H1 (cell line): ENCODE results near the gene KEL. TPM values are rescaled to one million over a fixed set of nuclear protein-coding genes. Genes with fewer than 3 reads are reported as not detected.

Experiments
- BCL11A ChIP-seq, 2 experiments: IDR thresholded peaks; one replicate each; pipeline ENCODE4 v1.6.1; 2011; ENCODE audit warnings: low read depth in 2 of 2, low read length in 2 of 2, mild to moderate bottlenecking in 2 of 2
- CBX5 ChIP-seq: fragments of 300-800, 300-1000 bp; sonication (generic); IDR thresholded peaks from 2 replicates; pipeline ENCODE4 v1.7.1; 2016; ENCODE audit warnings: antibody characterized with exemption, low read length, low read depth
- CHD7 ChIP-seq: fragments of 300-600 bp; sonication (generic); IDR thresholded peaks from 2 replicates; pipeline ENCODE4 v1.7.1; 2012; ENCODE audit warnings: low read length, moderate library complexity, mild to moderate bottlenecking, inconsistent platforms; ENCODE audit not compliant: insufficient replicate concordance
- HDAC6 ChIP-seq: IDR thresholded peaks from one replicate; pipeline ENCODE4 v1.7.1; 2012; ENCODE audit warnings: low read depth, mild to moderate bottlenecking, inconsistent platforms, low read length, moderate library complexity
- KDM1A ChIP-seq: fragments of 200-600, 300-600 bp; sonication (generic); IDR thresholded peaks from 2 replicates; pipeline ENCODE4 v1.7.1; 2016; ENCODE audit warnings: mild to moderate bottlenecking, low read length, borderline replicate concordance
- KDM4A ChIP-seq: IDR thresholded peaks from one replicate; pipeline ENCODE4 v1.7.1; 2012; ENCODE audit warnings: low read depth, mild to moderate bottlenecking, moderate library complexity, low read length, inconsistent platforms; ENCODE audit not compliant: severe bottlenecking
- NRF1 ChIP-seq: IDR thresholded peaks from 2 replicates; pipeline ENCODE4 v1.6.1; 2011; ENCODE audit warnings: mild to moderate bottlenecking, low read depth, low read length, improper control_type of control experiment
- RXRA ChIP-seq: IDR thresholded peaks from 2 replicates; pipeline ENCODE4 v1.6.1; 2011; ENCODE audit warnings: low read depth, mild to moderate bottlenecking, low read length, moderate library complexity; ENCODE audit not compliant: insufficient read depth
- polyA plus RNA-seq, 7 experiments: library from polyadenylated mRNA; depleted of rRNA in 3 of 7; stranded (reverse) in 5 of 7; unstranded in 2 of 7; fragments of >200 nt in 5 of 7; fragments of 200-250 nt in 2 of 7; gene quantifications; 1 replicate in 5 of 7; 2 replicates in 1 of 7; 4 replicates in 1 of 7; pipeline versions ENCODE4 v1.2.1 to v1.2.3, GENCODE V29; 2011 to 2013; ENCODE audit warnings: missing spikeins in 2 of 7, mixed read lengths in 2 of 7
- total RNA-seq: library from RNA; stranded (reverse); fragmentation: NEBNext Ultra II Directional; extraction: Animal tissue kit (Norgen Biotek cat#: 25700); gene quantifications from 2 replicates; pipeline ENCODE4 v1.2.1, GENCODE V29; 2021

Gene KEL
- total and polyA plus RNA-seq, 2 of the 8 experiments (the other 6 are each of a cell fraction or from before 2014, with no cell fraction given): 1.8 to 1.9 TPM

GRCh38 chr7:143002898-143003297, 40.7 kb upstream of the KEL start (continued):
- TF ChIP-seq CHD7 (no peak), CBX5 (no peak), HDAC6 (no peak), NRF1 (no peak), KDM1A (no peak), RXRA (no peak), BCL11A (IDR thresholded peaks at IDR 0.05; ENCODE audit: low read depth in 2 of 2, low read length in 2 of 2) (no peak), KDM4A (no peak)
